MCF 10A (cell line): ENCODE measurements around the gene TFIP11. TPM values are rescaled to one million over a fixed set of nuclear protein-coding genes. Genes with fewer than 3 reads are reported as not detected.

ENCODE experiments used
- BruUV-seq: library from RNA; stranded (reverse); fragments of 400-500 nt; replicated peaks from 2 replicates; lab custom pipeline; 2021; lab: Mats Ljungman, UMichigan
- CTCF ChIA-PET: fragments of 300-600 bp; sonication (Branson Sonifier 250); formaldehyde crosslinking; extraction: SDS; loops from one replicate; lab custom pipeline; 2021; ENCODE audit warnings: antibody characterized with exemption, inconsistent platforms; lab: Yijun Ruan, JAX
- POLR2A ChIA-PET: fragments of 300-600, 350-650 bp; sonication (Branson Sonifier 250); formaldehyde crosslinking; extraction: SDS; loops from one replicate; lab custom pipeline; 2020; ENCODE audit warnings: antibody characterized with exemption, inconsistent platforms; lab: Yijun Ruan, JAX
- DNase-seq: peaks from one replicate; pipeline ENCODE4 v3.0.0-alpha.2; 2018; ENCODE audit not compliant: unreplicated experiment
- H3K27ac Mint-ChIP-seq: one replicate; pipeline ENCODE4 v1.8.0; 2022; ENCODE audit warnings: mild to moderate bottlenecking, low read depth, mixed read lengths; ENCODE audit not compliant: unreplicated experiment
- H3K27me3 Mint-ChIP-seq: one replicate; pipeline ENCODE4 v1.8.0; 2022; ENCODE audit warnings: mixed read lengths; ENCODE audit not compliant: insufficient read depth, unreplicated experiment
- H3K36me3 Mint-ChIP-seq: one replicate; pipeline ENCODE4 v1.8.0; 2022; ENCODE audit warnings: mild to moderate bottlenecking, moderate library complexity, mixed read lengths; ENCODE audit not compliant: insufficient read depth, unreplicated experiment
- H3K4me1 Mint-ChIP-seq: one replicate; pipeline ENCODE4 v1.8.0; 2022; ENCODE audit warnings: mixed read lengths; ENCODE audit not compliant: insufficient read depth, unreplicated experiment
- H3K4me3 Mint-ChIP-seq: one replicate; pipeline ENCODE4 v1.8.0; 2022; ENCODE audit warnings: mild to moderate bottlenecking, moderate library complexity, mixed read lengths; ENCODE audit not compliant: unreplicated experiment
- H3K9me3 Mint-ChIP-seq: one replicate; pipeline ENCODE4 v1.8.0; 2022; ENCODE audit warnings: mixed read lengths; ENCODE audit not compliant: unreplicated experiment
- intact Hi-C: fragments of 100-400 bp; cut with micrococcal nuclease; formaldehyde crosslinking; loops from 2 replicates; pipeline ENCODE4 v1.14.1; 2022
- total RNA-seq: library from RNA; stranded (reverse); gene quantifications from 2 replicates; pipeline ENCODE4 v1.2.3, GENCODE V29; 2022
- TF ChIP-seq, protein P1 (sequence below): fragments of 200-600 bp; IDR thresholded peaks from one replicate; pipeline ENCODE4 v1.8.0; 2022; ENCODE audit warnings: antibody characterized with exemption, mild to moderate bottlenecking; ENCODE audit not compliant: unreplicated experiment

The TFIP11 gene
- total RNA-seq, 1 experiment from 2014 or later = 41.0 TPM

DNA sequence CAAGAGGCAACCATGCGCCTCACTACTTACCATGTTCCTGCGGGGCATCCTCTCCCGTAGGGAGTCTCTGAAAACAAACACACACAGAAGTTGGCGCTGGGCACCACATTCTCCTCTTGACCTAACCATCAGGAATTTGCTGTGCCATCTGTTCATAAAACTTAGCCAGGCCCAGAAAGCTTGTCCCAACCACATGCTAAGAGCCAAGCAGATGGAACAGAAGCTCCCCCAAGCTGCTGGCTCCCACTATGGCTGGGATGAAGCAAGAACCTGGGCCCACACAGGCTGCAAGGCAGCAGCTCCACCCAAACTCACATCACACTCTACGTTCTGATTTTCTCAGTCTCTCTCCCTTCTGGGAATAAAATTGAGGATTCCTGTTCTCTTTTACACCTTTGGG is 46.1 kb downstream of the TFIP11 start:
- ChIA-PET POLR2A (interaction anchor here (2.4 kb wide), 1 partner anchor 18 kb away, joined by 13 read pairs; the partner anchor contains the start of genes HPS4 and SRRD), CTCF (interaction anchor here (0.6 to 2.2 kb wide), 5 partner anchors 9 to 100 kb away, joined by 3 to 9 read pairs (median 7); no protein-coding TSS in a partner anchor)
- Mint-ChIP-seq H3K27me3 (no peaks in the 10 kb centered on the region), H3K27ac (no peak overlapping the region), H3K4me1 (peaks cover 14% of the 10 kb centered on the region), H3K9me3 (no peaks in the 10 kb centered on the region), H3K4me3 (no peak overlapping the region), H3K36me3 (peaks cover 87% of the 10 kb centered on the region)
- intact Hi-C loops = no loop called here
- no peak for DNase-seq
- TF ChIP-seq, protein P1, sequence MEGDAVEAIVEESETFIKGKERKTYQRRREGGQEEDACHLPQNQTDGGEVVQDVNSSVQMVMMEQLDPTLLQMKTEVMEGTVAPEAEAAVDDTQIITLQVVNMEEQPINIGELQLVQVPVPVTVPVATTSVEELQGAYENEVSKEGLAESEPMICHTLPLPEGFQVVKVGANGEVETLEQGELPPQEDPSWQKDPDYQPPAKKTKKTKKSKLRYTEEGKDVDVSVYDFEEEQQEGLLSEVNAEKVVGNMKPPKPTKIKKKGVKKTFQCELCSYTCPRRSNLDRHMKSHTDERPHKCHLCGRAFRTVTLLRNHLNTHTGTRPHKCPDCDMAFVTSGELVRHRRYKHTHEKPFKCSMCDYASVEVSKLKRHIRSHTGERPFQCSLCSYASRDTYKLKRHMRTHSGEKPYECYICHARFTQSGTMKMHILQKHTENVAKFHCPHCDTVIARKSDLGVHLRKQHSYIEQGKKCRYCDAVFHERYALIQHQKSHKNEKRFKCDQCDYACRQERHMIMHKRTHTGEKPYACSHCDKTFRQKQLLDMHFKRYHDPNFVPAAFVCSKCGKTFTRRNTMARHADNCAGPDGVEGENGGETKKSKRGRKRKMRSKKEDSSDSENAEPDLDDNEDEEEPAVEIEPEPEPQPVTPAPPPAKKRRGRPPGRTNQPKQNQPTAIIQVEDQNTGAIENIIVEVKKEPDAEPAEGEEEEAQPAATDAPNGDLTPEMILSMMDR = no peak
- no TSS peak for BruUV-seq

DNA sequence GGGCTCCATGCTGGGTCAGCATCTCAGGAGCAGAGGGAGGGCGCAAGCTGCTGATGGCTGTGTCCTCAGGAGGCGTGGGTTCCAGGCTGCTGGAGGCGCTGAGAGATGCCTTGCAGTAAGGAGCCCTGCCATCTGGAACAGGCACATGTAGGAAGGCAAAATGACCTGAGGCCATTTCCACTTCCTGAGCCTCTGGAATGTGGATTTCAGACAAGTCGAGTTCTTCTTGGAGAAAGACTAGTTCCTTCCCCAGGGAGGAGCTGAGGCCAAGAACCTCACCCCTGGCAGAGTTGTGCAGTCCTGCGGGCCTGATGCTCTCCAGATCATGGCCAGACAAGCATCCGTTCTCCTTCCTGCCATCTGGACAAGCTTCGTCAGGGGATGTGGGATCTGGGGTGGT is 48.0 kb downstream of the TFIP11 start:
- POLR2A ChIA-PET = interaction anchor here (1.2 kb wide), 1 partner anchor 19 kb away, joined by 5 read pairs; the partner anchor contains the start of genes HPS4 and SRRD
- no TSS peak for BruUV-seq
- Mint-ChIP-seq H3K27ac (no peak overlapping the region), H3K27me3 (no peaks in the 10 kb centered on the region), H3K9me3 (no peaks in the 10 kb centered on the region), H3K4me1 (peaks cover 7% of the 10 kb centered on the region), H3K36me3 (peaks cover 77% of the 10 kb centered on the region), H3K4me3 (no peak overlapping the region)
- CTCF ChIA-PET = interaction anchor here (0.6 to 5.4 kb wide), 5 partner anchors 8 to 1131 kb away, joined by 3 to 172 read pairs (median 3); no protein-coding TSS in a partner anchor
- TF ChIP-seq, protein P1 = no peak
- no peak for DNase-seq
- intact Hi-C loops = loop anchor here (5.0 kb wide), 1 partner anchor 47 kb away; no protein-coding TSS in a partner anchor

DNA sequence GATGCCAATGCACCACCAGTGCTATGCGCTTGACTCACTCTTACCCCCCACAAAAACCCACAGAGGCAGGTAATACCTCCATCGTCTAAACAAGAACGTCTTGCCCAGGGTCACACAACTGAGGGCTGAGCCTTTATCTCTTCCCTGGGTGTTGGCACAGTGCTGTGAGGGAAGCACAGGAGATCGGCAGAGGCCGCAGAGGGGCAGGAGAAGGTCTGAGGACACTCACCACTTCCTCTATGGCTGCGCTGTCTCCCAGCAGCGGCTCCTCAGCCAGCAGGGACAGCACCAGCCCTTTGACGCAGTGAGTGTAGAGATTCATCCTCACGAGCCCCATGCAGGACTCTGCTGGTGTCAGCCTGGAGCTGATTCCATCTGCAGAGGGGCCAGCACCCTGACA is 48.6 kb downstream of the TFIP11 start:
- intact Hi-C loops = loop anchor here (5.0 kb wide), 1 partner anchor 46 kb away; no protein-coding TSS in a partner anchor
- ChIA-PET POLR2A (interaction anchor here (1.2 kb wide), 2 partner anchors 20 to 21 kb away, joined by 3 to 5 read pairs; partner anchors contain the start of genes HPS4 and SRRD), CTCF (interaction anchor here (0.6 to 5.4 kb wide), 10 partner anchors 9 to 1910 kb away, joined by 3 to 172 read pairs (median 4); partner anchors contain the start of genes HPS4 and SRRD)
- no TSS peak for BruUV-seq
- no peaks in the 10 kb centered on the region for H3K27me3 Mint-ChIP-seq
- H3K4me3 Mint-ChIP-seq = no peak overlapping the region
- DNase-seq = no peak
- no peaks in the 10 kb centered on the region for H3K9me3 Mint-ChIP-seq
- H3K4me1 Mint-ChIP-seq = peaks cover 7% of the 10 kb centered on the region
- TF ChIP-seq, protein P1 = no peak
- H3K27ac Mint-ChIP-seq = no peak overlapping the region
- peaks cover 75% of the 10 kb centered on the region for H3K36me3 Mint-ChIP-seq

DNA sequence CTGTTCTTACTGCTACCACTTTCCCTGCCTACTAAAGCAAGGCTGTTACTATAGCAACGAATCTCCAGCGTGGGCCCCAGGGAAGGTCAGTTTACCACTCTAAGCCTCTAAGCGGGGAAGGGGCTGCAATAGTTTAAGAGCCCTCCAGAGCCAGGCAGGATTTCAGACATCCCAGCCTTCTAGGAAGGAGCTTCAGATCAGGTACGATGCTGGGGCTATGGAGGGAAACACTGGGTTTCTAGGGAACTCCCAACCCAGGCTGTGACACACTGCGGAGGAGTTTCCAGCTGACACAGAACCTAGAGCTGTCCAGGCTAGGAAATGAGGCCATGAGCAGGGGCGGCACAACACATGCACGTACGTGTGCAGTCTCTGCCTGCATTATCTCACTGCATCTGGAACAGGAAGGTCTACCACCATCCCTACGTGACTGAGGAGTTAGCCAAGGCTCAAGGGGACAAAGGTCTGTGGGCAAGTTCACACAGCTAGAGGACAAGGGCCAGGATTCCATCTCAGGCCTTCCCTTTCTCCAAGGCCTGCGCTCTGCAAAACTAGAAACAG is 49.1 kb downstream of the TFIP11 start:
- intact Hi-C loops = loop anchor here (5.0 kb wide), 1 partner anchor 46 kb away; no protein-coding TSS in a partner anchor
- TF ChIP-seq, protein P1 = no peak
- peaks cover 75% of the 10 kb centered on the region for H3K36me3 Mint-ChIP-seq
- no peak overlapping the region for H3K27ac Mint-ChIP-seq
- ChIA-PET CTCF (interaction anchor here (0.6 to 5.4 kb wide), 10 partner anchors 20 to 1910 kb away, joined by 3 to 172 read pairs (median 7); partner anchors contain the start of genes HPS4 and SRRD), POLR2A (interaction anchor here (1.2 kb wide), 1 partner anchor 21 kb away, joined by 3 read pairs; no protein-coding TSS in a partner anchor)
- H3K4me3 Mint-ChIP-seq = no peak overlapping the region
- no peak for DNase-seq
- H3K27me3 Mint-ChIP-seq = no peaks in the 10 kb centered on the region
- no peaks in the 10 kb centered on the region for H3K9me3 Mint-ChIP-seq
- peaks cover 7% of the 10 kb centered on the region for H3K4me1 Mint-ChIP-seq
- no TSS peak for BruUV-seq
